GM18870 (cell line): Measurements from ENCODE around the gene GABPB1.

Source experiments
- ATAC-seq: cut with Tn5 transposase; IDR thresholded peaks from one replicate; pipeline ENCODE4 v1.9.1; 2021; ENCODE audit warnings: moderate library complexity; ENCODE audit not compliant: unreplicated experiment

The GABPB1 gene

GRCh38 chr15:50244959-50245624 is 109.9 kb downstream of the GABPB1 start:
- no peak for ATAC-seq

- ATAC-seq = no peak
These were observed 110.8 kb downstream of the GABPB1 start for GRCh38 chr15:50244153-50244552.

DNA sequence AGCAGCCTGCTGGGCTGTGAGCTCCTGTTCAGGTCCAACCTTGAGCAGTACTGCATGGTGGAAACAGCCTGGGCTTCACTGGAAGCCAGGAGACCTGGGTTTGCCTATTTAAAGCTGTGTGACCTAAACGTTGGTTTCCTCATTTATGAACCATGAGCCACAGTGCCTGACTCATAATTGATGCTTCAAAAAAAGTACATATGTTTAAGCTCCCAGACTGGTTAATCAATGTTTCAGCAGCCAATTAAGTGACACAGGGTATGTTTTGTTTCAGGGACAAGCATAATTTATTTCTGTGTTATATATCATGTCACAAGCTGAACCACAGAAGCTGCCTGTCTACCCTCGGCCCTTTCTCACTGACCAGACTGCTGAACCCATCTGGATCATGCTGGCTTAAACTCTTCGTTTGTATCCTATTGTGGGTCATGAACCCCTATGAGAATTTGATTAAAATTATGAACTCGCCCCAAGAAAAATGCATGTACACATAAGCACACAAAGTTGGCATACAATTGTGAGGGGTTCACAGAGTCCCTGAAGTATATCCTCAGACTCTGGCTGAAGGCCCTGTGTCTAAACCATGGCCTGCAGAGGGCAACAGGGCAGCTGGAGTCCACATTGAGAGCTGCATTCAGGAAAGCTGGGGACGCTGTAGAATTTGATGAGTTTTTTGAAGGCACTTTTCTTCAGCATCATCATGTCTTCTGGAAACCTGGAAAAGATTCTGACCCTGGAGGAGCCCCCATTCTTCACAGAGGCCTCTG is 113.1 kb downstream of the GABPB1 start:
- ATAC-seq = no peak

DNA sequence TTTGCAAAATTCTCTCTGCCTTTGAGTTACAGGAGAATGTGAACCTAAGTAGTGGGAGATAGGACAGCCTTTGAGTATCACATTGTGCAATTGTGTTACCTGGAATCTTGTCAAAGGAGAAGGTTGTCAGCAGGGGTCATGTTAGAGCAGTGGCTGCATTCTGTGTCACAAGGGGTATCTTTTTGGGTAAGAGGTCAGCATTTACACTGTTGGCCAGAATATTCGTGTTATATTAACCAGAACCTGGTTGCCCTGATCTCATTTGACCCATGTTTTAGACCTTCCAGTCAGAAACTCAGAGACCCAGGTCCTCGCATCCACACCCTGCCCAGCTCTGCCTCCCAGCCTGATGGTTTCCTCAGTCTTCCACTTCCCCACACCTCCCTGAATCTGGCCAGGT is 116.7 kb downstream of the GABPB1 start:
- no peak for ATAC-seq

DNA sequence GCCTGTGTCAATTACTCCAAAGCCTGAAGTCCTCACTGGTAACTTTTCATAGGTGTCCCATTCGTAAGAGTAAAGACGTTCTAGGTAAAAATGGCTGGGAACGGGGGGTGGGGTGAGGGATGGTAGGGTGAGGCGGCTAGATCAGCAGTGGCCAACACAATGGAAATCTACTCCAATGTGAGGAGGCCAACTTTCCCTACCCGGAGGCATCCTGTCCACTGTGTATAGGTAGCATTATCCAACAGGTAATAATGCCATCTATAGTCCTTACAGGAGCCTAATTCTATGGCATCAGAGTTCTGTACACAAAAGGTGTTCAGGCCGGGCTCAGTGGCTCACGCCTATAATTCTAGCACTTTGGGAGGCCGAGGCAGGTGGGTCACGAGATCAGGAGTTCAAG is 118.6 kb downstream of the GABPB1 start:
- no peak for ATAC-seq

GRCh38 chr15:50235794-50236193 is 119.2 kb downstream of the GABPB1 start:
- ATAC-seq = no peak

GRCh38 chr15:50234764-50235163 is 120.2 kb downstream of the GABPB1 start:
- ATAC-seq = no peak

GRCh38 chr15:50233192-50233736 is 121.7 kb downstream of the GABPB1 start:
- ATAC-seq = no peak

GRCh38 chr15:50232791-50233190 is 122.2 kb downstream of the GABPB1 start:
- no peak for ATAC-seq

DNA sequence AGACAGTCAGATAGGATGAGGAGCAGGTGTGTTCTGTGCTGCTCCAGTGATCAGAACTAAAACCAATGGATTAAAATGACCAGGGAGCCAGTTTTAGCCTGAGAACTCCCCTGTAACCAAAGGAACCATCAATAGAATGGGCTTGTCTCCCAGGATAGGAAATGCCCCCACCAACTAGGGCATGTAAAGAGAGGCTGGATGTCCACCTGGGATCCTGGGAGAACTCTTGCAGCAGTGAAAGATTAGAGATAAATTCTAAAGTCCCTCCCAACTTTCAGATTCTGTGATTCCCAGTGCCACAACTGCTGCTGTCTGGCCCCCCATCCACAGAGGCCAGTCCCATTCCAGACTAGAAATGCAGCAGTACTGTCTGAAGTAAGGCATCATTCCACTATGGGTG is 123.2 kb downstream of the GABPB1 start:
- ATAC-seq = no peak

- no peak for ATAC-seq
These were observed 125.7 kb downstream of the GABPB1 start for GRCh38 chr15:50229336-50229735.

DNA sequence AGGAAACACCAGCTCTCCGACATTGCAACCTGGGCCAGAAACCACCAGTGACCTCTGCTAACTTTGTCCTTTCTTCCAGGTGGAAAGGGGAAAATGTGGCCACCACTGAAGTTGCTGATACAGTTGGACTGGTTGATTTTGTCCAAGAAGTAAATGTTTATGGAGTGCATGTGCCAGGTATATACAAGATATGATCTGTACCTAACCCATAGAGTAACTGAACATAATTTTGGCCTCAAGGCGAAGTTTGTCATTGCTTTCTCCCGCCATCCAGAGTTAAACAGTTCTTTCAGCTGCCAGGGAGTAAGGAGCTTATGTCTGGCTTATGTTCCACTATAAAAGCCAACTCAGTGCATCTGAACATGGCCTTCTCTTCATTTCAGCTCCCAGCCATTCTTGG is 126.1 kb downstream of the GABPB1 start:
- no peak for ATAC-seq

GRCh38 chr15:50227076-50227475 is 127.9 kb downstream of the GABPB1 start:
- ATAC-seq = no peak

DNA sequence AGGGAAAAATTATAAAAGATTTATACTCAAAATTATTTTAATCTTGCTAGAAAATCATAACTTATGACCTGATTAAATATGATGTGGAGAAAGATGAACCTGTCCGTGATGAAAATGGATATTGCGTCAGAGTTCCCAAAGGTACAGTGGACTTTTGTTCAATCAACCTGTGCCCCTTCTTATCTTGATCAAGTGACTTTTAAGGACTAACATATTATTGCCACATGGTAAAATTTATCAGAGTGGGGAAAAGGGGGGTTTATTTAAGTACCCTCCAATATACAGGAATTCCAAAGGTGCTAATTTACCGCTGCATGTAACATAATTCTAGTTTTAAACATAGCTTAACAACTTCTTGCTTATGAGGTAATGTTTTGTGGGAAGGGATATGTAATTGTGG is 129.1 kb downstream of the GABPB1 start:
- no peak for ATAC-seq
